Activated CD4-positive, alpha-beta T cell treated with anti-CD3 and anti-CD28 coated beads, Interleukin-2, amount 10 ng/mL, durations not matched to agents 7 days and 5 days (primary cell): ENCODE measurements around the gene ZNF358. TPM values are rescaled to one million over a fixed set of nuclear protein-coding genes. Genes with fewer than 3 reads are reported as not detected.

Experiments used
- CTCF ChIA-PET: fragments of 350-600 bp; sonication (Branson Sonifier 250); formaldehyde crosslinking; loops from one replicate; lab custom pipeline; 2021; ENCODE audit warnings: antibody characterized with exemption; lab: Charles Lee
- POLR2A ChIA-PET: fragments of 350-600 bp; sonication (Branson Sonifier 250); formaldehyde crosslinking; loops from one replicate; lab custom pipeline; 2021; ENCODE audit warnings: antibody characterized with exemption; lab: Charles Lee
- DNase-seq: peaks from one replicate; pipeline ENCODE4 v3.0.0-alpha.2; 2020
- H3K27ac Mint-ChIP-seq: one replicate; pipeline ENCODE4 v1.8.0; 2021; ENCODE audit warnings: mild to moderate bottlenecking, moderate library complexity, mixed read lengths
- H3K27me3 Mint-ChIP-seq: one replicate; pipeline ENCODE4 v1.8.0; 2021; ENCODE audit warnings: mixed read lengths
- H3K36me3 Mint-ChIP-seq: one replicate; pipeline ENCODE4 v1.8.0; 2021; ENCODE audit warnings: low read depth, mixed read lengths
- H3K4me1 Mint-ChIP-seq: one replicate; pipeline ENCODE4 v1.8.0; 2021; ENCODE audit warnings: mixed read lengths
- H3K4me3 Mint-ChIP-seq: one replicate; pipeline ENCODE4 v1.8.0; 2021; ENCODE audit warnings: mild to moderate bottlenecking, moderate library complexity, mixed read lengths
- H3K9me3 Mint-ChIP-seq: one replicate; pipeline ENCODE4 v1.8.0; 2021; ENCODE audit warnings: mixed read lengths
- total RNA-seq, 2 experiments: library from RNA; stranded (reverse); gene quantifications; one replicate each; pipeline ENCODE4 v1.2.3, GENCODE V29; 2021

ZNF358 gene
- total RNA-seq, 2 experiments from 2014 or later: 6.5 to 6.7 TPM

DNA sequence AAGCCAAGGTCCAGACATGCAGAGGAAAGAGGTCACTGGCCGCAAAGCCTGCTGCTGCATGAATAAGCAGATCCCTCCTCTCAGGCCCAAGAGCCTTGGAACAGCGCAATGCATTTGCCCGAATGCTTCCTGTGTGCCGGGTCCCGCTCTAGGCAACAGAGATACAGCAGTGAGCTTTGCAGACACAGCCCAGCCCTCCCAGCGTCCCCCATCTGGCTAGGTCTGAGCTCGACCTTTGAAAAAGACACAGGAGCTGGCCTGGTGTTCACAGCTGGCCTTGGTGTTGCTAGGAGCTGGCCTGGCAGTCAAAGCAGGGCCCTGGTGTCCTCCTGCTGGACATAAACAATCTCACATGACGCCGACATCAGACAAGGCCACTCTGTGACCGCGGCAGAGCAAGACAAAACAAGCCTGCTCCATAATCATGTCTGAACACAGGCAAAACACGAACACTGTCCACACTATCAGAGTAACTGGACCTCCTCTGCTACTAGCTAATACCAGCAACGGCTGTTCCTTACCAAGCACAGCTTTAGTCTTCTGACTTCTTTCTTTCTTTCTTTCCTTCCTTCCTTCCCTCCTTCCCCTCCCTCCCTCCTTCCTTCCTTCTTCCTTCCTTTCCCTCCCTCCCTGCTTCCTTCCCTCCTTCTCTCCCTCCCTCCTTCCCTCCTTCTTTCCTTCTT, 21.3 kb upstream of the ZNF358 start:
- Mint-ChIP-seq H3K36me3 (no peaks in the 10 kb centered on the region), H3K4me1 (peaks cover 21% of the 10 kb centered on the region), H3K9me3 (no peaks in the 10 kb centered on the region), H3K27me3 (peaks cover 13% of the 10 kb centered on the region), H3K4me3 (no peak overlapping the region), H3K27ac (no peak overlapping the region)
- POLR2A ChIA-PET: no interaction called here
- DNase-seq: no peak
- CTCF ChIA-PET: interaction anchor here (0.6 to 1.6 kb wide), 7 partner anchors 10 to 979 kb away, joined by 3 to 4 read pairs (median 3); no protein-coding TSS in a partner anchor

DNA sequence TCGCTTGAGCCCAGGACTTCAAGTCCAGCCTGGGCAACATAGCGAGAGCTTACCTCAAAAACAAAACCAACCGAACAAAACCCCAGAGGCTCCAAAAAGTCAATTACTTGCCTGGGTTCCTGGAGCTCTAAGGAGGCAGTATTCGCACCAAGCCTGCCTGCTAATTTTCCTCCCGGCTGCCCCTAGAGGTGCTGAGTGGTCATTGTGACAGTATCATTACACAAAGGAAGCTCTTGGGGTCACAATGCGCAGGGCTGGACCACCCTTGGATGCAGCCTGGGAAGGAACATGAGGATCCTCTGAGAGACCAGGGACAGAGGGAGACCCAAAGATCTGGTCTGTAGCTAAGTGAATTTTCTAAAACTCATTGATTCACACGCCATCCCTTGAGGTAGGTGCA, 18.6 kb upstream of the ZNF358 start:
- DNase-seq: no peak
- POLR2A ChIA-PET: no interaction called here
- Mint-ChIP-seq H3K4me1 (peaks cover 11% of the 10 kb centered on the region), H3K9me3 (no peaks in the 10 kb centered on the region), H3K27me3 (peaks cover 30% of the 10 kb centered on the region), H3K4me3 (no peak overlapping the region), H3K36me3 (no peaks in the 10 kb centered on the region), H3K27ac (no peak overlapping the region)
- CTCF ChIA-PET: interaction anchor here (0.6 to 2.0 kb wide), 7 partner anchors 9 to 843 kb away, joined by 3 to 8 read pairs (median 4); partner anchors contain the start of gene MCOLN1

DNA sequence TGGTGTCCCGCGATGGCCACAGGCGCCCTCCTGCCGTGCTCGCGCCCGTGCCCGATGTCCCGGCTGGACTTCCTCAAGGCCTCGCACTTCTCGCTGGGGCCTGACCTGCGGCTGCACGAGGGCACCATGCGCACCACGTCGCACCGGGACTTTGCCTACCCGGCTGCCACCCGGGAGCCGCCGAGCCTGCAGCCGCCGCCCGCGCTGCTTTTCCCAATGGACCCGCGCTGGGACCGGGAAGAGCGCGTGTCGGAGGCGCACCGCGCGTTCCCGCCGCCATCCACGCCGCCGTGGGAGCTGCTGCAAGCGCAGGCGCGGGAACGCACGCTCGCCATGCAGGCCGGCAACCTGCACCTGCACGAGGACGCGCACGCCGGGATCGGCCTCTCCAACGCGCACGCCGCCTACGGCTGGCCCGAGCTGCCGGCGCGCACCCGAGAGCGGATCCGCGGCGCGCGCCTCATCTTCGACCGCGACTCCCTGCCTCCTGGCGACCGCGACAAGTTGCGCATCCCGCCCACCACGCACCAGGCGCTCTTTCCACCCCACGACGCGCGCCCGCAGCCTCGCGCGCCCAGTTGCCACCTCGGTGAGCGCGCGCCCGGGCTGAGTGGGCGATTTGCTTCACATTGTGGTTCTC, 15.0 kb upstream of the ZNF358 start:
- Mint-ChIP-seq H3K9me3 (no peaks in the 10 kb centered on the region), H3K4me1 (peaks cover 9% of the 10 kb centered on the region), H3K36me3 (no peaks in the 10 kb centered on the region), H3K27me3 (peaks cover 39% of the 10 kb centered on the region), H3K27ac (no peak overlapping the region), H3K4me3 (peak overlapping the region; percentile 32)
- DNase-seq: peak; percentile 61
- CTCF ChIA-PET: interaction anchor here (0.5 kb wide), 1 partner anchor 8 kb away, joined by 3 read pairs; no protein-coding TSS in a partner anchor
- POLR2A ChIA-PET: no interaction called here

DNA sequence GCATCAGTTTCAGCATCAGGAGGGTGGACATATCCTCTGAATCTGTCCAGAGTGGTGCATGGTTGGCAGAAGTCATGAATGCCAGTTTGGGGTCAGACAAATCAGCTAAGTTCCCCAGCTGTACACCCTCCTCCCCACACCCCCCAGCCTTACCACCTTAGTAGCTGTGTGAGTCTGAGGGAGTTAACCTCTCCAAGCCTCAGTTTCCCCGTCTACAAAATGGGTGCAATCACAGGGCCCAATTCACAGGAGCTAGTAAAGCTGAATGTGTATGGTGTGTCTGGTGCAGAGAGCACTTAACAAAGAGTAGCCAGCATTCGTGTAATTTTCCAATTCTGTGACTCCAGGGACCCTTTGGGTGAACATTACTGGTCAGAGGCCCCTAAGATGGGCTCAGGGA, 13.4 kb upstream of the ZNF358 start:
- ChIA-PET POLR2A (no interaction called here), CTCF (no interaction called here)
- H3K4me1 Mint-ChIP-seq: peaks cover 14% of the 10 kb centered on the region
- no peaks in the 10 kb centered on the region for H3K9me3 Mint-ChIP-seq
- H3K27ac Mint-ChIP-seq: no peak overlapping the region
- peaks cover 39% of the 10 kb centered on the region for H3K27me3 Mint-ChIP-seq
- no peaks in the 10 kb centered on the region for H3K36me3 Mint-ChIP-seq
- no peak for DNase-seq
- H3K4me3 Mint-ChIP-seq: no peak overlapping the region

DNA sequence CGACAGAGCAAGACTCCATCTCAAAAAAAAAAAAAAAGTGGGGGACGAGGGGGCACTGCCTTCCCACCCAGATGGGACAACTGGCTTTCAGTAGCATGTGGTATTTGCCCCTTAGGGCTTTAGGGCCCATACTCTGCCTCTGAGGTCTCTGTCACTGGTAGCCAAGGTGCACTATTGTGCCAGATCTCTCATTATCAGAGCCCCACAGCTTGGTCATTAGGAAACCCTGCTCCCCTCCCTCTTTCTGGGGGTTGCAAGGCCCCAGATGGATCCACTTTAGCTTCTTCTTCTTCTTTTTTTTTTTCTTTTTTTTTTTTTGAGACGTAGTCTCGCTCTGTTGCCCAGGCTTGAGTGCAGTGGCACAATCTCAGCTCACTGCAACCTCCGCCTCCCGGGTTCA, 11.2 kb upstream of the ZNF358 start:
- Mint-ChIP-seq H3K4me3 (no peak overlapping the region), H3K4me1 (peaks cover 14% of the 10 kb centered on the region), H3K27ac (no peak overlapping the region), H3K9me3 (no peaks in the 10 kb centered on the region), H3K36me3 (no peaks in the 10 kb centered on the region), H3K27me3 (peaks cover 31% of the 10 kb centered on the region)
- no peak for DNase-seq
- CTCF ChIA-PET: interaction anchor here (0.6 to 0.9 kb wide), 2 partner anchors 14 to 16 kb away, joined by 3 read pairs; no protein-coding TSS in a partner anchor
- POLR2A ChIA-PET: interaction anchor here (0.6 kb wide), 1 partner anchor 410 kb away, joined by 5 read pairs; no protein-coding TSS in a partner anchor

DNA sequence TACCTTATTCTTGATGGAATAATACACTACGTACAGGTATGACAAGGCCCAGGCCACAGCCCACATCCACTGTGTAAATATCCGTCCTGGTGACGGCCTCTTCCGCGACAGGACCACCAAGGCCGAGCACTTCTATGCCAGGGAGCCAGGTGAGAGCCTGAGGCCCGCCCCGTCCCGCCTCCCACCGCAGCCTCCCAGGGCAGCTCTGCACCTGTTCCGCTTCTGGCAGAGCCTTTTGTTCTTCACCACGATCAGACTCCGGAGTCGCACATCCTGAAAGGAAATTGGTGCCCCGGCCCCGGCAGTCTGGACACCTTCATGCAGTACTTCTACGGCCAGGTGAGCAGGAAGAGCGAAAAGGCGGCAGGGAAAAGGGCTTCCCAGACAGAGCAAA, 10.6 kb upstream of the ZNF358 start:
- no peak for DNase-seq
- no peaks in the 10 kb centered on the region for H3K36me3 Mint-ChIP-seq
- H3K27me3 Mint-ChIP-seq: peaks cover 26% of the 10 kb centered on the region
- H3K9me3 Mint-ChIP-seq: no peaks in the 10 kb centered on the region
- ChIA-PET POLR2A (no interaction called here), CTCF (no interaction called here)
- no peak overlapping the region for H3K27ac Mint-ChIP-seq
- peaks cover 14% of the 10 kb centered on the region for H3K4me1 Mint-ChIP-seq
- H3K4me3 Mint-ChIP-seq: no peak overlapping the region

DNA sequence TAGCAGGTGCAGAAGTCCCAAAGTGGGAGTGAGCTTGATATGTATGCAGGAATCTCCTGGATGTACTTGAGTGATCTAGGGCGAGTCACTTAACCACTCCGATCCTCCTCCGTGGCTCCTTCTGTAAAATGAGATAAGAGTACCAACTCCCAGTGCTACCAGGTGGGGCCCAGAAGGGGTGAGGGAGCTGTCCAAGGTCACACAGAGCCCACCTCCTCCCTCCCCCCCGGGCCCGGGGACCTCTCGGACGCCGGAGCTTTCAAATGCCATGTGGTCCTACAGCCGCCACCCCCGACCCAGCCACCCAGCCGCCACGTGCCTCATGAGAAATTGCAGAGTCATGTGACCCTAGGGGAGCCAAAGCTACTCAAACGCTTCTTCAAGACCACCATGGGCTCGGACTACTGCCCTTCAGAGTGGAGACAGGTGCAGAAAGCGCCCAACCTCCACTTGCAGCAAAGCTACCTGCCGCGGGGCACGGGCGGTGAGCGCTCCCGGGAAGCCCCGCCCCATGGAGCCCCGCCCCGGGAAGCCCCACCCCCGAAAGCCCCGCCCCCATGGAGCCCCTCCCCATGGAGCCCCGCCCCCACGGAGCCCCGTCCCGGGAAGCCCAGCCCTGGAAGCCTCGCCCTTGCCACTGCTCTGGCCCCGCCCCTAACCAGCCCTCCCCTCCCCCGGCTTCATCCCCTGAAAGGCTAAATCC, 10.1 kb upstream of the ZNF358 start:
- H3K27me3 Mint-ChIP-seq: peaks cover 24% of the 10 kb centered on the region
- no peak for DNase-seq
- no peaks in the 10 kb centered on the region for H3K36me3 Mint-ChIP-seq
- H3K27ac Mint-ChIP-seq: no peak overlapping the region
- H3K4me3 Mint-ChIP-seq: no peak overlapping the region
- ChIA-PET CTCF (interaction anchor here (0.8 to 1.1 kb wide), 2 partner anchors 9 to 16 kb away, joined by 4 to 6 read pairs; partner anchors contain the start of gene MCOLN1), POLR2A (interaction anchor here (0.6 kb wide), 1 partner anchor 38 kb away, joined by 3 read pairs; no protein-coding TSS in a partner anchor)
- no peaks in the 10 kb centered on the region for H3K9me3 Mint-ChIP-seq
- H3K4me1 Mint-ChIP-seq: peaks cover 14% of the 10 kb centered on the region

DNA sequence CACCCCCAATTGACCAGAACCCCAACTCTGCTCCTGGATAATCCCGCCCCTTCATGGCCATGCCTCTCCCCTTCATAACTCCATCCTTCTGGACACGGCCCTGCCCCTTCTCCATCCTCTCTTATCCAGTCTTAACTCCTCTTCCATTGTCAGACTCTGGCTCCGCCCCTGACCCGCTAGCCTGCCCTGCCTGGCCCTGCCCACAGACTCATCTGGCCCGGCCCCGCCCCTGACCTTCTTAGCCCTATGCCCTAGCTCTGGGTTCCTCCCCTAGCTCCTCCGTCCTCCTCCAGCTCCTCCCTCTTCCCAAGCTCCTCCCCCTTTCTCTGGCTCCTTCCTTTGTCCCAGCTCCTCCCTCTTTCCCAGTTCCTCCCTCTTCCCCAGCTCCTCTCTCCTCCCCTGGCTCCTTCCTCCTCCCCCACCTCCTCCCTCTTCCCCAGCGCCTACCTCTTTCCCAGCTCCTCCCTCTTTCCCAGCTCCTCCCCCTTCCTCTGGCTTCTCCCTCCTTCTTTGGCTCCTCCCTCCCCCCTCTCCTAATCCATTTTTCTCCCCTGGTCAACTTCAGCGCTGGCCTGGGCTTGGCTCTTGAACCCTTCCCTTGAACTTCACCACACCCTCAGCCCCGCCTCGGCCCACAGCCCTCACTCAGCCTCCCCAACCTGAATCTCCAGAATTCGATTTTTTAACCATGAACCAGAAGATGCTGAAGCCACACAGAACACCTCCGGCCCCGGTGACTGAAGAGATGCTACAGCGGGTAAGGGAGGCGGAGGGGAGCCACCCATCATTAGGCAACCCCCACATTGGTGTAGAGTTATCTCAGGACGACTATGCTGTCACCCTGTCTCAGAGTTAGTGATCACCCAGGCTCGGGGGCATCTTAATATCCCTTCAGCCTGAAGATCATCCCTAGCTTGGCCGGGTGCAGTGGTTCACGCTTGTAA, 9.2 kb upstream of the ZNF358 start:
- CTCF ChIA-PET: interaction anchor here (0.8 to 1.1 kb wide), 3 partner anchors 9 to 16 kb away, joined by 4 to 6 read pairs (median 4); partner anchors contain the start of gene MCOLN1

DNA sequence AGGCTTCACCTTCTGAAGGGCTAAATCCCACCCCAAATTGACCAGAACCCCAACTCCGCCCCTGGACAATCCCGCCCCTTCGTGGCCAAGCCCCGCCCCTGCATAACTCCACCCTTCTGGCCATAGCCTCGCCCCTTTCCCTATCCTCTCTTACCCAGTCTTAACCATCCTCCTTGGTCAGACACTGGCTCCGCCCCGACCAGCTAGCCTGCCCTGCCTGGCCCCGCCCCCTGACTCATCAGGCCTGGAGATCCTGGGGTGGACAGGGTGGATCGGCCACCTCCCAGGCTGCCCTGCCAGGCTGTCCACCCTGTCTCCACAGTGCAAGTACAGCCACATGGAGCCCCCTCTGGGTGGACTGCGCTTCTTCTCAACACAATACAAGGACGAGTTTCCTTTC, 8.0 kb upstream of the ZNF358 start:
- Mint-ChIP-seq H3K27ac (no peak overlapping the region), H3K4me1 (peaks cover 14% of the 10 kb centered on the region), H3K4me3 (no peak overlapping the region), H3K27me3 (peaks cover 12% of the 10 kb centered on the region), H3K9me3 (no peaks in the 10 kb centered on the region), H3K36me3 (no peaks in the 10 kb centered on the region)
- no peak for DNase-seq
- POLR2A ChIA-PET: no interaction called here
- CTCF ChIA-PET: interaction anchor here (0.6 to 0.9 kb wide), 2 partner anchors 11 to 408 kb away, joined by 3 to 4 read pairs; a partner anchor contains a TSS

More for the DNA sequence above, 9.2 kb upstream of the ZNF358 start:
- H3K36me3 Mint-ChIP-seq: no peaks in the 10 kb centered on the region
- peaks cover 14% of the 10 kb centered on the region for H3K4me1 Mint-ChIP-seq
- H3K27me3 Mint-ChIP-seq: peaks cover 19% of the 10 kb centered on the region
- H3K9me3 Mint-ChIP-seq: no peaks in the 10 kb centered on the region
- peak; percentile 48 for DNase-seq
- H3K27ac Mint-ChIP-seq: no peak overlapping the region
- no peak overlapping the region for H3K4me3 Mint-ChIP-seq
- POLR2A ChIA-PET: interaction anchor here (0.6 kb wide), 1 partner anchor 39 kb away, joined by 3 read pairs; no protein-coding TSS in a partner anchor

DNA sequence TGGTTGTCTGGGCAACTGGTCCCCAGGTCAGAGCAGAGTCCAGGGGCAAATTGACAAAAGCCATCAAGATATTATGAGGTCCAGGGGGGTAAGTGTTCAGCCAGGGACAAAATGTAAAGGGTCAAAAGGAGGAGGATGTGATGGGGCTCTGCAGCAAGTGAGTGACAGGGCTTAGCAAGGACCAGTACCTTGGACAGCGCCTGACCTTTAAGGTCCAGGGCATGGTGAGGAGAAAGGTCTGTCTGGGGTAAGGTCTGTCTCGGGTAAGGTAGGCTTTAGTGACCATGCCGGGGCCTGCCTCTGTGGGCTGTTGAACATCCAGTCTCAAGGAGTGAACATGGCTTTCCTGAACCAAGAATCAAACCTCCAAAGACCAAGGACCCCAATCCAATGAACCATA, 6.3 kb upstream of the ZNF358 start:
- Mint-ChIP-seq H3K36me3 (no peaks in the 10 kb centered on the region), H3K27me3 (peaks cover 13% of the 10 kb centered on the region), H3K9me3 (no peaks in the 10 kb centered on the region), H3K27ac (no peak overlapping the region), H3K4me1 (peaks cover 14% of the 10 kb centered on the region), H3K4me3 (no peak overlapping the region)
- ChIA-PET CTCF (interaction anchor here (1.8 to 2.1 kb wide), 2 partner anchors 13 to 25 kb away, joined by 5 to 9 read pairs; partner anchors contain the start of gene MCOLN1), POLR2A (no interaction called here)
- peak; percentile 45 for DNase-seq

DNA sequence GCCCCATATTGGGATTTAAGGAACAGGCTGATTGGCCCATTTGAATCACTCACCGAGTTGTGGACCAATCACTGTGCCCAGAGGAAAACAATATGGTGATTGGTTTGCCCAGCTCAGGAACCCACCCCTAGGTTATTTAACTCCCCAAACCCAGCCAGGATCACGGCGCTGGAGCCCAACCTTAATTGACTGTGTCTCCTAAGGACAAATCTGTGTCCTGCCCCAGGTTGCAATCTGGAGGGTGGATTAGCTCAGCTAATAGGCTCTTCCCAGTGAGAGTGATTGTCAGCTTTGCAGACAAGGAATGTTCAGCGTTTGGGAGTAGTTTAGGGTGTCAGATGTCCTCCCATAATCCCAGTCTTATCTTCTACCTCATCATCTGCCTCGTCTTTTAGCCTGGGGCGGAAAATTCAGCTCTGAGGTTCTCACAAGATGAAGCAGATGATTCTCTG, 3.5 kb upstream of the ZNF358 start:
- H3K27me3 Mint-ChIP-seq: peaks cover 22% of the 10 kb centered on the region
- H3K27ac Mint-ChIP-seq: no peak overlapping the region
- no peaks in the 10 kb centered on the region for H3K9me3 Mint-ChIP-seq
- POLR2A ChIA-PET: no interaction called here
- no peak overlapping the region for H3K4me3 Mint-ChIP-seq
- H3K4me1 Mint-ChIP-seq: peaks cover 7% of the 10 kb centered on the region
- no peak for DNase-seq
- no peaks in the 10 kb centered on the region for H3K36me3 Mint-ChIP-seq
- CTCF ChIA-PET: interaction anchor here (0.9 kb wide), 1 partner anchor 9 kb away, joined by 3 read pairs; no protein-coding TSS in a partner anchor
